Measurements from ENCODE around the gene CNTD1.

- TF ChIP-seq CTCF (conservative IDR thresholded peaks at IDR 0.05 in 1 of 2, IDR thresholded peaks at IDR 0.05 in 1 of 2; ENCODE audit: low read depth in 1 of 2, low read length in 2 of 2) (no peak), EZH2 (IDR thresholded peaks at IDR 0.05; ENCODE audit: low read length, missing control alignments) (no peak)
Measured at GRCh38 chr17:42849031-42849430, 50.4 kb downstream of the CNTD1 start.

Data from fibroblast of lung (primary cell).